Sigmoid colon (tissue), 4 donors: ENCODE measurements around the gene GRXCR2.

ENCODE experiments used
- POLR2A ChIP-seq, 2 donors: fragments of 450-650 bp; IDR thresholded peaks; one replicate each; pipeline ENCODE4 v1.6.1; 2016; ENCODE audit warnings: antibody characterized with exemption in 2 of 2, mild to moderate bottlenecking in 2 of 2, moderate library complexity in 2 of 2
- POLR2AphosphoS5 ChIP-seq, 4 donors: sonication (generic); formaldehyde crosslinking; IDR thresholded peaks; one replicate each; pipeline ENCODE4 v1.6.1; 2017; ENCODE audit warnings: antibody characterized with exemption in 4 of 4
- TF ChIP-seq, protein P1 (sequence below), 4 experiments: fragments of 450-650 bp in 3 of 4; fragments of 200-600 bp in 1 of 4; IDR thresholded peaks; one replicate each; pipeline ENCODE4 v1.5.1; 2016 to 2019; ENCODE audit warnings: antibody characterized with exemption in 4 of 4, mild to moderate bottlenecking in 3 of 4, moderate library complexity in 2 of 4

- TF ChIP-seq, protein P1, sequence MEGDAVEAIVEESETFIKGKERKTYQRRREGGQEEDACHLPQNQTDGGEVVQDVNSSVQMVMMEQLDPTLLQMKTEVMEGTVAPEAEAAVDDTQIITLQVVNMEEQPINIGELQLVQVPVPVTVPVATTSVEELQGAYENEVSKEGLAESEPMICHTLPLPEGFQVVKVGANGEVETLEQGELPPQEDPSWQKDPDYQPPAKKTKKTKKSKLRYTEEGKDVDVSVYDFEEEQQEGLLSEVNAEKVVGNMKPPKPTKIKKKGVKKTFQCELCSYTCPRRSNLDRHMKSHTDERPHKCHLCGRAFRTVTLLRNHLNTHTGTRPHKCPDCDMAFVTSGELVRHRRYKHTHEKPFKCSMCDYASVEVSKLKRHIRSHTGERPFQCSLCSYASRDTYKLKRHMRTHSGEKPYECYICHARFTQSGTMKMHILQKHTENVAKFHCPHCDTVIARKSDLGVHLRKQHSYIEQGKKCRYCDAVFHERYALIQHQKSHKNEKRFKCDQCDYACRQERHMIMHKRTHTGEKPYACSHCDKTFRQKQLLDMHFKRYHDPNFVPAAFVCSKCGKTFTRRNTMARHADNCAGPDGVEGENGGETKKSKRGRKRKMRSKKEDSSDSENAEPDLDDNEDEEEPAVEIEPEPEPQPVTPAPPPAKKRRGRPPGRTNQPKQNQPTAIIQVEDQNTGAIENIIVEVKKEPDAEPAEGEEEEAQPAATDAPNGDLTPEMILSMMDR (IDR thresholded peaks at IDR 0.05) = no peak
- TF ChIP-seq POLR2AphosphoS5 (IDR thresholded peaks at IDR 0.05) = no peak
- no peak for TF ChIP-seq POLR2A (IDR thresholded peaks at IDR 0.05)
Measured at GRCh38 chr5:145826895-145827674, 45.7 kb downstream of the GRXCR2 start.
